NCI-H460 (cell line): Measurements from ENCODE around the gene PLEKHM1. TPM values are rescaled to one million over a fixed set of nuclear protein-coding genes. Genes with fewer than 3 reads are reported as not detected.

Experiments
- DNase-seq: peaks from one replicate; pipeline ENCODE4 v3.0.0-alpha.2; 2016; ENCODE audit warnings: low read depth; ENCODE audit errors: extremely low read depth
- total RNA-seq: library from RNA; depleted of rRNA; stranded (reverse); fragments of >200 nt; shearing (Covaris generic); gene quantifications from 2 replicates; pipeline ENCODE4 v1.2.3, GENCODE V29; 2014

PLEKHM1 gene
- total RNA-seq, 1 experiment from 2014 or later = 9.7 TPM

GRCh38 chr17:45405250-45406086 is 85.1 kb downstream of the PLEKHM1 start:
- DNase-seq = no peak

GRCh38 chr17:45404870-45405249 is 85.7 kb downstream of the PLEKHM1 start:
- no peak for DNase-seq

- DNase-seq = no peak
These were observed 86.5 kb downstream of the PLEKHM1 start for GRCh38 chr17:45403906-45404490.

GRCh38 chr17:45402916-45403315 is 87.6 kb downstream of the PLEKHM1 start:
- DNase-seq = no peak

GRCh38 chr17:45398800-45399199 is 91.7 kb downstream of the PLEKHM1 start:
- no peak for DNase-seq

GRCh38 chr17:45397796-45398195 is 92.7 kb downstream of the PLEKHM1 start:
- DNase-seq = no peak

- no peak for DNase-seq
These were observed 93.9 kb downstream of the PLEKHM1 start for GRCh38 chr17:45396496-45397205.

GRCh38 chr17:45395569-45396415 is 94.7 kb downstream of the PLEKHM1 start:
- DNase-seq = no peak

GRCh38 chr17:45394913-45395568 is 95.5 kb downstream of the PLEKHM1 start:
- peak; percentile 69 for DNase-seq

- DNase-seq = no peak
These were observed 96.0 kb downstream of the PLEKHM1 start for GRCh38 chr17:45394564-45394912.

- no peak for DNase-seq
These were observed 96.4 kb downstream of the PLEKHM1 start for GRCh38 chr17:45394091-45394490.

- DNase-seq = no peak
These were observed 97.1 kb downstream of the PLEKHM1 start for GRCh38 chr17:45393411-45393810.

- DNase-seq = no peak
These were observed 98.6 kb downstream of the PLEKHM1 start for GRCh38 chr17:45391918-45392317.

- no peak for DNase-seq
These were observed 99.2 kb downstream of the PLEKHM1 start for GRCh38 chr17:45391291-45391690.

GRCh38 chr17:45389354-45389753 is 101.2 kb downstream of the PLEKHM1 start:
- no peak for DNase-seq

- no peak for DNase-seq
These were observed 101.8 kb downstream of the PLEKHM1 start for GRCh38 chr17:45388604-45389325.

- no peak for DNase-seq
These were observed 102.8 kb downstream of the PLEKHM1 start for GRCh38 chr17:45387739-45388138.

- no peak for DNase-seq
These were observed 104.3 kb downstream of the PLEKHM1 start for GRCh38 chr17:45386178-45386577.
